ENCODE data around the gene MAP3K14.

DNA sequence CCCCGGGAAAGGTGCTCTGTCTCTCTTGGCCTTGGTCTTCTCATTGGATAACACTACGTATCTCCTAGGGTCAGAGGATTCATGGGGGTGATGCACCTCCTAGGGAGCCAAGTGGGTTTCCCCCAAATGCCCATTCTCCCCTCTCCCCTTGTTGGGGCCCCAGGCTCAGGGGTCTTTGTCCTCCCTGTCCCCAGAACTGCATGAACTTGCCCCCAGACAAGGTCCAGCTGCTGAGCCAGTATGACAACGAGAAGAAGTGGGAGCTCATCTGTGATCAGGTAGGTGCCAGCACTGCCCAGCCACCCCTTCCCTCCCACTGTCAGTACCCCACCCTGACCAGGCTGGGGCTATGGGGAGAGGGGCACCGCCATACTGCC lies 86.4 kb downstream of the MAP3K14 start:
- TF ChIP-seq POLR2AphosphoS5 (IDR thresholded peaks at IDR 0.05; ENCODE audit: low read depth, low read length) (no peak), TAF1 (IDR thresholded peaks at IDR 0.05; ENCODE audit: borderline replicate concordance, insufficient read depth, low read length) (no peak), FOXP2 (optimal IDR thresholded peaks at IDR 0.05; ENCODE audit: borderline replicate concordance, extremely low read depth, extremely low read length, insufficient read depth) (no peak), SIN3A (IDR thresholded peaks at IDR 0.05; ENCODE audit: borderline replicate concordance, insufficient read depth, low read length) (no peak)
- TF ChIP-seq, protein P1, sequence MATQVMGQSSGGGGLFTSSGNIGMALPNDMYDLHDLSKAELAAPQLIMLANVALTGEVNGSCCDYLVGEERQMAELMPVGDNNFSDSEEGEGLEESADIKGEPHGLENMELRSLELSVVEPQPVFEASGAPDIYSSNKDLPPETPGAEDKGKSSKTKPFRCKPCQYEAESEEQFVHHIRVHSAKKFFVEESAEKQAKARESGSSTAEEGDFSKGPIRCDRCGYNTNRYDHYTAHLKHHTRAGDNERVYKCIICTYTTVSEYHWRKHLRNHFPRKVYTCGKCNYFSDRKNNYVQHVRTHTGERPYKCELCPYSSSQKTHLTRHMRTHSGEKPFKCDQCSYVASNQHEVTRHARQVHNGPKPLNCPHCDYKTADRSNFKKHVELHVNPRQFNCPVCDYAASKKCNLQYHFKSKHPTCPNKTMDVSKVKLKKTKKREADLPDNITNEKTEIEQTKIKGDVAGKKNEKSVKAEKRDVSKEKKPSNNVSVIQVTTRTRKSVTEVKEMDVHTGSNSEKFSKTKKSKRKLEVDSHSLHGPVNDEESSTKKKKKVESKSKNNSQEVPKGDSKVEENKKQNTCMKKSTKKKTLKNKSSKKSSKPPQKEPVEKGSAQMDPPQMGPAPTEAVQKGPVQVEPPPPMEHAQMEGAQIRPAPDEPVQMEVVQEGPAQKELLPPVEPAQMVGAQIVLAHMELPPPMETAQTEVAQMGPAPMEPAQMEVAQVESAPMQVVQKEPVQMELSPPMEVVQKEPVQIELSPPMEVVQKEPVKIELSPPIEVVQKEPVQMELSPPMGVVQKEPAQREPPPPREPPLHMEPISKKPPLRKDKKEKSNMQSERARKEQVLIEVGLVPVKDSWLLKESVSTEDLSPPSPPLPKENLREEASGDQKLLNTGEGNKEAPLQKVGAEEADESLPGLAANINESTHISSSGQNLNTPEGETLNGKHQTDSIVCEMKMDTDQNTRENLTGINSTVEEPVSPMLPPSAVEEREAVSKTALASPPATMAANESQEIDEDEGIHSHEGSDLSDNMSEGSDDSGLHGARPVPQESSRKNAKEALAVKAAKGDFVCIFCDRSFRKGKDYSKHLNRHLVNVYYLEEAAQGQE (IDR thresholded peaks at IDR 0.05; ENCODE audit: insufficient read depth in 1 of 2, low read depth in 2 of 2, low read length in 2 of 2) = no peak

Data from PFSK-1 (cell line).